SK-N-SH (cell line): Measurements from ENCODE around the gene PDCD1.

ENCODE experiments used
- CTCF ChIP-seq: fragments of 200-600 bp; sonication (generic); IDR thresholded peaks from 2 replicates; pipeline ENCODE4 v1.6.1; 2017; ENCODE audit warnings: antibody characterized with exemption, mild to moderate bottlenecking, moderate library complexity
- FOXJ3 ChIP-seq: sonication (generic); formaldehyde crosslinking; IDR thresholded peaks from 2 replicates; pipeline ENCODE4 v1.5.1; 2020; ENCODE audit warnings: mild to moderate bottlenecking, missing genetic modification reagents
- SMC3 ChIP-seq: IDR thresholded peaks from 2 replicates; pipeline ENCODE4 v1.6.1; 2012; ENCODE audit warnings: low read depth, low read length, improper control_type of control experiment
- USF2 ChIP-seq: fragments of 150-350 bp; IDR thresholded peaks from 2 replicates; pipeline ENCODE4 v1.6.1; 2017; ENCODE audit warnings: antibody characterized with exemption, low read length, low read depth, borderline replicate concordance
- ZBTB33 ChIP-seq: IDR thresholded peaks from 2 replicates; pipeline ENCODE4 v1.4.0; 2012; ENCODE audit warnings: low read depth, borderline replicate concordance
- TF ChIP-seq, protein P1 (sequence below): IDR thresholded peaks from 2 replicates; pipeline ENCODE4 v1.4.0; 2012; ENCODE audit warnings: low read depth, borderline replicate concordance
- TF ChIP-seq, protein P2 (sequence below): IDR thresholded peaks from 2 replicates; pipeline ENCODE4 v1.6.1; 2012; ENCODE audit warnings: mild to moderate bottlenecking, low read depth, low read length, moderate library complexity
- TF ChIP-seq, protein P3 (sequence below): IDR thresholded peaks from 2 replicates; pipeline ENCODE4 v1.4.0; 2012; ENCODE audit warnings: low read depth

DNA sequence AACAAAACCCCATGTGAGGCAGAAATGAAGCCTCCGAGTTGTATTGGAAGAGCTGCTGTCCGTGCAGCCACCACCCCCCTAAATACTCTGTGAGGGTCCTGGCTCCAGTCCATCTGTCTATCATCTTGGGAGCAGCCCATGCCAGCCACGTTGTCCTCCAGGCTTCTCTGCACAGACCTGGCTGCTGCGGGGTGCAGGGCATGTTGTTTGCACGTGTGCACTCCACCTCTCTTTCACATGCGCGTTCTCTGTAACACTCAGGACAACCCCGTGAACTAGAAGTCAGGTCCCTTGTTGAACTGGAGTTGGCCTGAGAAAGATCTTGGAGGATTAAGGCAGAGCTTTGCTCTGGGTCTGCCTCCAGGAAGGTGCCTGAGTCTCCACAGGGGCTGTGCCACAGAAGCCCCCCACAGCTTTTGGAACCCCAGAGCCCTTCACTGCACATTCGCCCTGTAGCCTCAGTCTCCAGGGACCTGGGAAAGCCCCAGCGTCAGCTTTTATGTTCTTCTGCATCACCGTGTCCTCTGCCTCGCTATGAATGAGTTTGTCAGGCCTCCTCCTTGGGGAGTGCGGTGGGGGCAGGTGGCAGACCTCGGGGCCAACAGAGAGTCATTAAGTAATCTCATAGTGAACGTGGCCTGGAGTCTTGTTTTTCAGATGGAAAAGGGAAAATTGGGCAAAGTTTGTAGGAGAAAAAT is 27.4 kb upstream of the PDCD1 start:
- TF ChIP-seq, protein P1, sequence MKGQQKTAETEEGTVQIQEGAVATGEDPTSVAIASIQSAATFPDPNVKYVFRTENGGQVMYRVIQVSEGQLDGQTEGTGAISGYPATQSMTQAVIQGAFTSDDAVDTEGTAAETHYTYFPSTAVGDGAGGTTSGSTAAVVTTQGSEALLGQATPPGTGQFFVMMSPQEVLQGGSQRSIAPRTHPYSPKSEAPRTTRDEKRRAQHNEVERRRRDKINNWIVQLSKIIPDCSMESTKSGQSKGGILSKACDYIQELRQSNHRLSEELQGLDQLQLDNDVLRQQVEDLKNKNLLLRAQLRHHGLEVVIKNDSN: no peak
- TF ChIP-seq CTCF (no peak), FOXJ3 (CRISPR knock-in tag) (no peak), USF2 (no peak), ZBTB33 (no peak), SMC3 (no peak)
- TF ChIP-seq, protein P2, sequence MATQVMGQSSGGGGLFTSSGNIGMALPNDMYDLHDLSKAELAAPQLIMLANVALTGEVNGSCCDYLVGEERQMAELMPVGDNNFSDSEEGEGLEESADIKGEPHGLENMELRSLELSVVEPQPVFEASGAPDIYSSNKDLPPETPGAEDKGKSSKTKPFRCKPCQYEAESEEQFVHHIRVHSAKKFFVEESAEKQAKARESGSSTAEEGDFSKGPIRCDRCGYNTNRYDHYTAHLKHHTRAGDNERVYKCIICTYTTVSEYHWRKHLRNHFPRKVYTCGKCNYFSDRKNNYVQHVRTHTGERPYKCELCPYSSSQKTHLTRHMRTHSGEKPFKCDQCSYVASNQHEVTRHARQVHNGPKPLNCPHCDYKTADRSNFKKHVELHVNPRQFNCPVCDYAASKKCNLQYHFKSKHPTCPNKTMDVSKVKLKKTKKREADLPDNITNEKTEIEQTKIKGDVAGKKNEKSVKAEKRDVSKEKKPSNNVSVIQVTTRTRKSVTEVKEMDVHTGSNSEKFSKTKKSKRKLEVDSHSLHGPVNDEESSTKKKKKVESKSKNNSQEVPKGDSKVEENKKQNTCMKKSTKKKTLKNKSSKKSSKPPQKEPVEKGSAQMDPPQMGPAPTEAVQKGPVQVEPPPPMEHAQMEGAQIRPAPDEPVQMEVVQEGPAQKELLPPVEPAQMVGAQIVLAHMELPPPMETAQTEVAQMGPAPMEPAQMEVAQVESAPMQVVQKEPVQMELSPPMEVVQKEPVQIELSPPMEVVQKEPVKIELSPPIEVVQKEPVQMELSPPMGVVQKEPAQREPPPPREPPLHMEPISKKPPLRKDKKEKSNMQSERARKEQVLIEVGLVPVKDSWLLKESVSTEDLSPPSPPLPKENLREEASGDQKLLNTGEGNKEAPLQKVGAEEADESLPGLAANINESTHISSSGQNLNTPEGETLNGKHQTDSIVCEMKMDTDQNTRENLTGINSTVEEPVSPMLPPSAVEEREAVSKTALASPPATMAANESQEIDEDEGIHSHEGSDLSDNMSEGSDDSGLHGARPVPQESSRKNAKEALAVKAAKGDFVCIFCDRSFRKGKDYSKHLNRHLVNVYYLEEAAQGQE: no peak
- TF ChIP-seq, protein P3, sequence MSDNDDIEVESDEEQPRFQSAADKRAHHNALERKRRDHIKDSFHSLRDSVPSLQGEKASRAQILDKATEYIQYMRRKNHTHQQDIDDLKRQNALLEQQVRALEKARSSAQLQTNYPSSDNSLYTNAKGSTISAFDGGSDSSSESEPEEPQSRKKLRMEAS: no peak
